SK-N-MC (cell line): ENCODE results near the gene PDE4C.

ENCODE experiments used
- DNase-seq: peaks from one replicate; pipeline ENCODE4 v3.0.0-alpha.2; 2011; ENCODE audit warnings: low read depth, low spot score
- H3K27ac ChIP-seq: fragments of 200-600 bp; sonication (generic); 2 replicates; pipeline ENCODE4 v1.5.1; 2016; ENCODE audit warnings: mixed run types
- H3K36me3 ChIP-seq: fragments of 200-600 bp; sonication (generic); 2 replicates; pipeline ENCODE4 v1.6.1; 2017; ENCODE audit warnings: antibody characterized with exemption, low read length, mixed read lengths; ENCODE audit not compliant: insufficient read depth
- H3K4me3 ChIP-seq: fragments of 200-600 bp; sonication (generic); 2 replicates; pipeline ENCODE4 v1.5.1; 2016
- H3K9ac ChIP-seq: fragments of 200-600 bp; sonication (generic); 2 replicates; pipeline ENCODE4 v1.8.0; 2017; ENCODE audit warnings: mixed run types, mixed read lengths; ENCODE audit not compliant: insufficient read length
- H3K9me3 ChIP-seq: fragments of 200-600 bp; sonication (generic); 2 replicates; pipeline ENCODE4 v1.6.1; 2017; ENCODE audit warnings: low read depth, mild to moderate bottlenecking, antibody characterized with exemption, low read length, moderate library complexity, mixed read lengths
- EZH2 ChIP-seq: fragments of 200-600 bp; sonication (generic); IDR thresholded peaks from one replicate; pipeline ENCODE4 v1.6.1; 2017; ENCODE audit warnings: antibody characterized with exemption
- FOXP2 ChIP-seq: optimal IDR thresholded peaks from 2 replicates; pipeline ENCODE3; 2011; ENCODE audit warnings: mild to moderate bottlenecking, moderate library complexity; ENCODE audit not compliant: insufficient read depth; ENCODE audit errors: extremely low read length, control extremely low read depth
- POLR2AphosphoS5 ChIP-seq: IDR thresholded peaks from 2 replicates; pipeline ENCODE4 v1.6.1; 2012; ENCODE audit warnings: mild to moderate bottlenecking, low read depth, low read length, borderline replicate concordance

The PDE4C gene

GRCh38 chr19:18261474-18261873, 35.2 kb upstream of the PDE4C start:
- TF ChIP-seq POLR2AphosphoS5 (no peak), FOXP2 (no peak), EZH2 (no peak)
- no peak for DNase-seq
- no peaks in the 10 kb centered on the region for H3K9me3 ChIP-seq
- no peaks in the 10 kb centered on the region for H3K36me3 ChIP-seq
- H3K9ac ChIP-seq: no peak overlapping the region
- H3K27ac ChIP-seq: no peak overlapping the region
- no peak overlapping the region for H3K4me3 ChIP-seq

GRCh38 chr19:18259893-18260292, 33.7 kb upstream of the PDE4C start:
- no peak for TF ChIP-seq POLR2AphosphoS5
- H3K9ac ChIP-seq: no peak overlapping the region
- H3K36me3 ChIP-seq: no peaks in the 10 kb centered on the region
- no peak for DNase-seq
- H3K9me3 ChIP-seq: no peaks in the 10 kb centered on the region
- H3K4me3 ChIP-seq: no peak overlapping the region
- H3K27ac ChIP-seq: no peak overlapping the region

DNA sequence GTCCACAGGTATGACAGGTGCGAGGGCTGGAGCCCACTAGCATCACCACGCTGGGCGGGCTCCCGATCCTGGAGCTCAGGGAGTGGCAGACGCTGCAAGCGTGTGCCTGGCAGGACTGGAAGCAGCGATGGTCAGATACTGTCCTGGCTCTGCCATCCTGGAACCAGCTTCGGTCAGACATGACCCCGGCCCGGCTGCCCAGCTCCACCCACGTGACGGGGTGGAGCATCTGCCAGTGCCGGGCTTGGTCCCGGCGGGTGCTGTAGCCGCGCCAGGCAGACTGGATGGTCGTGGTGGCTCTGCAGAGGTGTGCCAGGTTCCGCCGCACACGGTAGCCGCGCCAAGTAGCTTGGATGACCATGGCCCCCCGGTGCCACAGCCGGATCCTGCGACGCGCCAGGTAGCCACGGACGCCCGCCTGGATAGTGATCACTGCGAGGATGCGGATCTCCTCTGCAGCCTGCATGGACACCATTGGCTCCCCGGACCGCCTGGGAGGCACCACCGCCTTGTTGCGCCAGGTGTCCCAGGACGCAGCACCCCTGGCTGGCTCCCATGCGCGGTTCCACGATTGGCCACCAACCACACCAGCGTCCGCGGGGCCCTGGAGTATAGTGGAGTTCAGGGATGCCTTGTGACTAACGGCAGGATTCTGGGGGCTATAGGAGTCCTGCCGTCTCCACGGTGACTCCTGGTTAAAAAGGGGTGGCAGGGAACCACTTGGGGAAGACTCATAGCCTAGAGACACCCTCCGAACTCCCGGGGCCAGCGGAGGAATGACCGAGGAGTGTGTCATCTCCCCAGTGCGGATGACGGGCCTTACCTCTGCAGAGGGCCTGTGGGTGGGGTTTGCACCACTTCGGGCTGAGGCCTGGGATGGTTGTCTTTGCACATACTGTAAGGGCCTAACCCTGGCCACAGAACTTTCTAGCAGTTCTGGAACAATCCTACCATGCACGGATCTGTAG, 31.5 kb upstream of the PDE4C start:
- Histone ChIP-seq H3K27ac (no peak overlapping the region), H3K9me3 (no peaks in the 10 kb centered on the region), H3K4me3 (no peak overlapping the region), H3K9ac (no peak overlapping the region), H3K36me3 (no peaks in the 10 kb centered on the region)
- TF ChIP-seq EZH2 (no peak), FOXP2 (no peak), POLR2AphosphoS5 (no peak)
- no peak for DNase-seq

DNA sequence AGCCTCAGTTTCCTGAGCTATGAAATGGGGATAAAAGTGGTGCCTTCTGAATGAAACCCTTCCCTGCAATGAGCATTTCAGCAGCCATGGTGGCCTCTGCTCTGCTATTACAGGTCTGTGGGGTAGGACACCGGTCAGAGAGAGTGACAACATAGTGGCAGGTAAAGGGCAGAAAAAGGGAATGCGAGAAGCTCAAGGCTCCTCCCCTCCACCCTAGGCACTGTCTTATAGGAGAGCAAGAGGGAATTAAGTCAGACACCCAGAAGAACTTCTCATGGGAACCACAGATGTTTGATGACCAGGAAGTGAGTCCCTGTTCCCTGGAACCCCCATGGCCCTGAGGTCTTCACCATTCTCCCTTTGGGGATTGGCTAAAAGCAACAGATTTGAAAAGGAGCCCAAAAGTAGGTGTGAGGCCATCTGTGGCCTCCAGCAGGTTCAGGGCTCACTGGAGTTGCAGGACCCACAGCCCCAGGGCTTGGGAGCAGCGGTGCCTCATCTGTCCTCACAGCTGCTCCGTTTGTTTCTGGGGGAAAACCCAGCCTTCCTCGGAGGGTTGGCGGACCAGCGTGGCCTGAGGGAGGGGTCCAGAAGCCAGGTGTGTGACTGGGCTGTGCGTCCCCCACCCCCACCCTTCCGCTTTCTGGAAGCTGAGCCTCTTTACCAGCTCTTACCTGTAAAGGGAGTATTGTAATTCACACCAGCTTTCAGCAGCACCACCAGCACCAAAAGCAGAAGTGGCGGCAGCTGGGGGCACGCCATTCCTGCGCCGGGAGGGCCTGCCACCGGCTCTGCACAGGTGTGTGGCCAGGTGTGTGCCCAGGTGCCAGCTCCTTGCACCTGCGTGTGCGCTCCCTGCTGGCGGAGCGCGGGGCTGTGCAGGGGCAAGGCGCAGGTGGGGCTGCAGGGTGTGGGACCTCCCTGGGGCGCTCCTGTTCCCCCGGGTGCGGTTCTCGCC, 28.6 kb upstream of the PDE4C start:
- DNase-seq: no peak

GRCh38 chr19:18253716-18254115, 27.5 kb upstream of the PDE4C start:
- Histone ChIP-seq H3K9me3 (no peaks in the 10 kb centered on the region), H3K36me3 (no peaks in the 10 kb centered on the region), H3K4me3 (no peak overlapping the region), H3K27ac (no peak overlapping the region), H3K9ac (no peak overlapping the region)
- TF ChIP-seq POLR2AphosphoS5 (no peak), FOXP2 (no peak), EZH2 (no peak)
- DNase-seq: no peak

More for the DNA sequence above, 28.6 kb upstream of the PDE4C start:
- no peak for TF ChIP-seq POLR2AphosphoS5
- Histone ChIP-seq H3K4me3 (no peak overlapping the region), H3K9me3 (no peaks in the 10 kb centered on the region), H3K27ac (no peak overlapping the region), H3K36me3 (no peaks in the 10 kb centered on the region), H3K9ac (no peak overlapping the region)

DNA sequence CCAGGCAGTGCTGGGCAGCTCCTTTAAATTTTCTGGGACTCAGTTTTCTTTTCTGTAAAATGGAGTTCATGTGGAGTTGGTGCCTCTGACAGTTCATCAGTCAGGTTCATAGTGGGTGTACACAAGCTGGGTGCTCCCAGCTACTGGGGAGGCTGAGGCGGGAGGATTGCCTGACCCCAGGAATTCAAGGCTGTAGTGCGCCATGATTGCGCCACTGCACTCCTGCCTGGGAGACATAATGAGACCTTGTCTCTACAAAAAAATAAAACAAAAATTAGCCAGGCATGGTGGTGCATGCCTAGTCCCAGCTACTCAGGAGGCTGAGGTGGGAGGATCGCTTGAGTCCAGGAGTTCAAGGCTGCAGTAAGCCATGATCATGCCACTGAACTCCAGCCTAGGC, 26.9 kb upstream of the PDE4C start:
- no peaks in the 10 kb centered on the region for H3K9me3 ChIP-seq
- no peak for TF ChIP-seq POLR2AphosphoS5
- no peak for TF ChIP-seq FOXP2
- no peak for TF ChIP-seq EZH2
- no peaks in the 10 kb centered on the region for H3K36me3 ChIP-seq
- DNase-seq: no peak
- no peak overlapping the region for H3K9ac ChIP-seq
- H3K27ac ChIP-seq: no peak overlapping the region
- no peak overlapping the region for H3K4me3 ChIP-seq

- Histone ChIP-seq H3K36me3 (no peaks in the 10 kb centered on the region), H3K9me3 (no peaks in the 10 kb centered on the region), H3K27ac (no peak overlapping the region), H3K4me3 (no peak overlapping the region), H3K9ac (no peak overlapping the region)
- TF ChIP-seq EZH2 (no peak), POLR2AphosphoS5 (no peak), FOXP2 (no peak)
- no peak for DNase-seq
Observed at GRCh38 chr19:18252370-18252717, 26.1 kb upstream of the PDE4C start.

GRCh38 chr19:18251587-18252369, 25.5 kb upstream of the PDE4C start:
- Histone ChIP-seq H3K27ac (no peak overlapping the region), H3K4me3 (no peak overlapping the region), H3K36me3 (no peaks in the 10 kb centered on the region), H3K9ac (no peak overlapping the region), H3K9me3 (no peaks in the 10 kb centered on the region)
- peak; percentile 39 for DNase-seq
- no peak for TF ChIP-seq POLR2AphosphoS5
- TF ChIP-seq EZH2: no peak
- no peak for TF ChIP-seq FOXP2
